ENCODE results near the gene EML4. TPM values are rescaled to one million over a fixed set of nuclear protein-coding genes. Genes with fewer than 3 reads are reported as not detected.

The EML4 gene
- total RNA-seq, 1 experiment from 2014 or later: 68.2 TPM

DNA sequence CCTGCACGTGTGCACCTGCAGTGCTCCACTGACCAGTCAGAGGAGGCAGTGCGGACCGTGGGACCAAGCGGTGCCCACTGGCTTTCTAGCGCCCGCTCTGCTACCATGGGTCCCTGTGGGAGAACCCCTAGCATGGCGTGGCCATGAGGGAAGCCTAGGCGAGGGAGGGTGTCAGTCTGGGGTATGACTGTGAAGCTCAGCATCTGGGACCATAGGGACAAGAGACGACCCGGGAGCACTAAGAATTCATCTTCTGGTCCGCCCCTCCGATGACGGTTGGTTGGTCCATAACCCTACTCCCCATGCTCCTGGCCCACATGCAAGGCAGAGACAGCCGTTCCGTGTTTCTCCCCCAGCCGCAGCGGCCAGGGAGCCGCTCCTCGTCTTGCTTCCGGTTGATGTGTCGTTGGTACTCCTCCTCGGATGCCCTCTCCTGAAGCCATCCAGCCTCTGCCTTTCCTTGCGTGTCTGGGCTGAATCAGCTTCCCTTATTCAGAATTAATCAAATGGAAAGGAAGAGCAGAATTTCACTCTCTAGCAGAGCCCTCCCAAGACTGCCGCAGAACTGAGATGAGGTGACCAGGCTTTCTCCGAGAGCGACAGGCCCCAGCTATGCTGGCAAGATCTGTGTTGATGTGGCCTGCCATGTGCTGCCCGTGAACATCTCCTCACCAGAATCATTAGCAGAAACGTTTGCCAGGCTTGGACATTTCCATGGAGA is 168.9 kb downstream of the EML4 start:
- H3K4me3 Mint-ChIP-seq (ENCODE audit: low read depth, unreplicated experiment): no peak overlapping the region
- TF ChIP-seq, protein P1, sequence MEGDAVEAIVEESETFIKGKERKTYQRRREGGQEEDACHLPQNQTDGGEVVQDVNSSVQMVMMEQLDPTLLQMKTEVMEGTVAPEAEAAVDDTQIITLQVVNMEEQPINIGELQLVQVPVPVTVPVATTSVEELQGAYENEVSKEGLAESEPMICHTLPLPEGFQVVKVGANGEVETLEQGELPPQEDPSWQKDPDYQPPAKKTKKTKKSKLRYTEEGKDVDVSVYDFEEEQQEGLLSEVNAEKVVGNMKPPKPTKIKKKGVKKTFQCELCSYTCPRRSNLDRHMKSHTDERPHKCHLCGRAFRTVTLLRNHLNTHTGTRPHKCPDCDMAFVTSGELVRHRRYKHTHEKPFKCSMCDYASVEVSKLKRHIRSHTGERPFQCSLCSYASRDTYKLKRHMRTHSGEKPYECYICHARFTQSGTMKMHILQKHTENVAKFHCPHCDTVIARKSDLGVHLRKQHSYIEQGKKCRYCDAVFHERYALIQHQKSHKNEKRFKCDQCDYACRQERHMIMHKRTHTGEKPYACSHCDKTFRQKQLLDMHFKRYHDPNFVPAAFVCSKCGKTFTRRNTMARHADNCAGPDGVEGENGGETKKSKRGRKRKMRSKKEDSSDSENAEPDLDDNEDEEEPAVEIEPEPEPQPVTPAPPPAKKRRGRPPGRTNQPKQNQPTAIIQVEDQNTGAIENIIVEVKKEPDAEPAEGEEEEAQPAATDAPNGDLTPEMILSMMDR (IDR thresholded peaks at IDR 0.05; ENCODE audit: unreplicated experiment): no peak
- H3K27ac Mint-ChIP-seq (ENCODE audit: unreplicated experiment): peak overlapping the region; percentile 54
- peaks cover 52% of the 10 kb centered on the region for H3K36me3 Mint-ChIP-seq (ENCODE audit: insufficient read depth, unreplicated experiment)
- no peaks in the 10 kb centered on the region for H3K27me3 Mint-ChIP-seq (ENCODE audit: unreplicated experiment)
- no TSS peak for BruUV-seq (replicated peaks)
- no peak for DNase-seq
- intact Hi-C loops (cut with micrococcal nuclease; ENCODE audit: unreplicated experiment): no loop called here
- CTCF ChIA-PET: interaction anchor here (0.5 kb wide), 1 partner anchor 118 kb away, joined by 3 read pairs; no protein-coding TSS in a partner anchor
- H3K9me3 Mint-ChIP-seq (ENCODE audit: low read depth, unreplicated experiment): no peaks in the 10 kb centered on the region
- peaks cover 11% of the 10 kb centered on the region for H3K4me1 Mint-ChIP-seq (ENCODE audit: low read depth, unreplicated experiment)

- no peaks in the 10 kb centered on the region for H3K9me3 Mint-ChIP-seq (ENCODE audit: low read depth, unreplicated experiment)
- no peak for DNase-seq
- TF ChIP-seq, protein P1 (IDR thresholded peaks at IDR 0.05; ENCODE audit: unreplicated experiment): no peak
- no TSS peak for BruUV-seq (replicated peaks)
- H3K4me1 Mint-ChIP-seq (ENCODE audit: low read depth, unreplicated experiment): peaks cover 18% of the 10 kb centered on the region
- H3K27me3 Mint-ChIP-seq (ENCODE audit: unreplicated experiment): no peaks in the 10 kb centered on the region
- peak overlapping the region; percentile 20 for H3K27ac Mint-ChIP-seq (ENCODE audit: unreplicated experiment)
- peaks cover 52% of the 10 kb centered on the region for H3K36me3 Mint-ChIP-seq (ENCODE audit: insufficient read depth, unreplicated experiment)
- CTCF ChIA-PET: no interaction called here
- intact Hi-C loops (cut with micrococcal nuclease; ENCODE audit: unreplicated experiment): no loop called here
- no peak overlapping the region for H3K4me3 Mint-ChIP-seq (ENCODE audit: low read depth, unreplicated experiment)
Measured at GRCh38 chr2:42338567-42339190, 169.5 kb downstream of the EML4 start.

DNA sequence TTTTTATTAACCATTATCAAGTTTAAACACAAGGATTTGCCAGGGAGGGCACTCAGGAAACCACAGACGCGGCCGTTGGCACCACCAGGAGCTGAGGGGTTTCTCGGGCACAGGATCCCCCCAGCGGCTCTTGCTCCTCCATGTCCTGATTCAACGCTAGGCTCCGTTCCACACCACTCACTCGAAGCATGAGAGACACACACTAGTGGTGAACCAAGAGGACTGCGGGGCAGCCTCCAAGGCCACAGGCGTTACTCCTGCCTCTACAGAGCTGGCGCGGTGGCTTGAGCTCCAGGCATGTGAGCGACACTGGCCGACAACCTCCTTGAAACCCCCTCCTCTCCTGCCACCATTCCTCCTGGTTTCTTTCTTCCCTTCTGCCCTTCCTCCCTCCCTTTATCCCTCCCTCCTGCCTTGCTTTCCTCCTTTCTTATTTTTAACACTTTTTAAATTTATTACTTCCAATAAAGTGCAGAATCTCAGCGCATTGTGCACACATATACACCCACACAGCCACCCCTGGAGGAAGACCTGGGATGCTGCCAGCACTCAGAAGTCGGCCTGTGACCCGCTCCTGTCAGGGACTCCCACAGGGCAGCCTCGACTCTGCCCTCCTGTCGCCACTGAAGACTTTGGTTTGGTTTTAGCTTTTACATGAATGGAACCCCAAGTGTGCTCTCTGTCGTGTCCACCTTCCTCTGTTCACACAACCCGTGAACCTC is 170.2 kb downstream of the EML4 start:
- no peak for DNase-seq

More for the DNA sequence above, 170.2 kb downstream of the EML4 start:
- no TSS peak for BruUV-seq (replicated peaks)
- H3K4me3 Mint-ChIP-seq (ENCODE audit: low read depth, unreplicated experiment): no peak overlapping the region
- TF ChIP-seq, protein P1 (IDR thresholded peaks at IDR 0.05; ENCODE audit: unreplicated experiment): no peak
- intact Hi-C loops (cut with micrococcal nuclease; ENCODE audit: unreplicated experiment): no loop called here
- CTCF ChIA-PET: no interaction called here
- H3K9me3 Mint-ChIP-seq (ENCODE audit: low read depth, unreplicated experiment): no peaks in the 10 kb centered on the region
- peaks cover 50% of the 10 kb centered on the region for H3K36me3 Mint-ChIP-seq (ENCODE audit: insufficient read depth, unreplicated experiment)
- H3K27me3 Mint-ChIP-seq (ENCODE audit: unreplicated experiment): no peaks in the 10 kb centered on the region
- peak overlapping the region; percentile 15 for H3K27ac Mint-ChIP-seq (ENCODE audit: unreplicated experiment)
- peaks cover 18% of the 10 kb centered on the region for H3K4me1 Mint-ChIP-seq (ENCODE audit: low read depth, unreplicated experiment)

All from Calu3 (cell line).